Fibroblast of peridontal ligament (primary cell): ENCODE results near the gene TRERF1.

Experiments
- DNase-seq: peaks from one replicate; pipeline ENCODE4 v3.0.0-alpha.2; 2010; ENCODE audit errors: extremely low read depth

TRERF1 gene

DNA sequence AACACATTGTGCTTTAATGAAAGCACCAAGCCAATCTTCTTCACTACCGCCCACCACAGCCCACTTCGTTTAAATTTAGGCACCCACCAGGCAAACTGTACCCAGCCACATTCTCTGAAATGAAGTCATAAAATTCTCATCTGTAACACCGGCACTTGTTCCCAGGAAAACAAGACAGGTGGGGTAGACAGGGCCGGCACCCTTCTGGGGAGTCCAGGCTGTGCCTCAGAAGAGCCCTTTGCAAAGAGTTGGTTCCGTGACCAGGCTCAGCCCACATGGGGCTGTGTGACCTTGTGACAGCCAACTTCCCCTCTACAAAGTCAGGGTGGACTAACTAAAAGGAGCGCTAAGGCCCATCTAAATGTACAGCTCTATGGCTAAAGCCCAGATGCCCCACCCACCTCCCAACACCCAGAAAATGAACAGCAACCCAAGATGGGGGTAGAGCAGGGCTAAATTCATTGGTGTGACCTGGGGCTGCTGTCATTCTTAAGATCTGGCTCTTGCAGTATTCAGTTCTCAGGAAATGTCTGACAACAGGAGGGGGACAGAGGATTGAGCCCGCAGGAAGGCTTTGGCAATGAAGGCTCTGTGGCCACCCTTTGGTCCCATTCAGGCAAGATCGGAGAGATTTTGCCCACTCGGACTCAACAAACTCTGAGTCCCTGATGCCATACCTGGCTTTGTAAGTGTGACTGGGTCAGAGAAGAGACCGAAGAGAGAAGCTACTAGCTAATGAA, 56.7 kb downstream of the TRERF1 start:
- no peak for DNase-seq

DNA sequence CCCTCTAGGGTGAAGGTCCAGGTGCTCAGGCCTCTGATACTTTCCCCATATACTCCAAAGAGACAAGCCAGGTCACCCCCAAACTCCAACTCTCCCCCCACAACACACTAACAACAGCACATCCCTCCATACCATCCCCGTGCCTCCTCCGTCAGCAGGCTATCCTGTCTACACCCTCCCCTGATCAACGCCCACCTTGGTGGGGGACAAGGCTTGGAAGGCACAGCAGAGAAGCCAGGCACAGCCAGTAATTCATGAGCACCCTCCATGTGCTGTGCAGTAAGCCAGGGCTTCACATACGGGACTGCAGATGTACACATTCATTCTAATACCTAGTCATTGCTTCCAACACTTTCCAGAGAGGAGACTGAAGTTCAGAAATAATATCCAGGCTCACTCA, 57.6 kb downstream of the TRERF1 start:
- no peak for DNase-seq

DNA sequence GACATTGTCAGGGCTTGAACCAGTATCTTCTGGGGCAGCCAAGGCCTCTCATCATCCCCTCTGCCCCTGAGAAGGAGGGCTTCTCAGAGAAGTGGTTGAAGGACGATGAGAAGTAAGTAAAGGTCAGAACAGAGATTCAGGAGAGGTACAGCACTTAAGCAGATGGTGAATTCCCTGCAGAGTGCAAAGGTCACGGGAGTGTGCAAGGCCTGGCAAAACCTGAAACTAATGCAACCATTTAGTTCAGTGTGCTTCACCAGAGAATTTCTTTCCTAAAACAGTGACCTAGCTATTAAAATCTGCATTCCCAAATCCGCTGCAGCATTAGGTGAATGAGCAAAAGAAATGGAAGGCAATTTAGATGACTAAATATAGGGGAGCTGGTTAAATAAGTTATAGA, 58.4 kb downstream of the TRERF1 start:
- no peak for DNase-seq

DNA sequence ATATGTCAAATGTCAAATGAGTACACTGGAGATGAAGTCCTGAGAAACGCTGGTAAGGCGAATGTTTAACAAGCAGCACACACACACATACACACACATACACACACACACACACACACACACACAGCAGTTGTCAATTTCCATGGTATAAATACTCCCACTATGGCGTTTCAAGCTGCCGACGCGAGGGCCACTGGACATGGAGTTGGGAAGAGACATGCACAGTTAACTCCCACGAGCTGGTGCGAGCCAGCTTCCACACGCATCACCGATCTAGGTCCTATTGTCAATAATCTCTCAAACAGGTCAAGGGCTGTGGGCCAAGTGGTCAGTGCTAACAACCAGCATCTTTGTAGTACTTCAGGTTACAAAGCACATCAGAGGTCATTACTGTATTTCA, 58.9 kb downstream of the TRERF1 start:
- DNase-seq, result no peak

DNA sequence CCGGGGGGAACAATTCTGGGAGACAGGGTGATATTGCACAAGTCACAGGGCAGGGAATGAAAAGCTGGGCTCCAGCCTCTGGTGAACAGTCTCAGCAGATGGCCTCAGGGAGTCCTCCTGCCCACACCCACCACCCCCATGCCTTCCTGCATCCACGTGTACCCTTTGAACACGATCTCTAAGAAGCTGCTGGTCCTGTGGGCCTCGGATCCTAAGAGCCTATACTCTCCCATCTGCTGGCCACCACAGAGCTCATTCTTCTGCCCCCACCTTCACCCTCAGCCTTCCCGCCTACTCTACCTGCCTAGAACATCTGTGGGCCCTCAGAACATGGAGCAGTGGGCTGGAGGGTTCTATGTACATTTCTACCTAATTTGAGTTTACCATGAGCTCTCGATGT, 60.3 kb downstream of the TRERF1 start:
- no peak for DNase-seq

DNA sequence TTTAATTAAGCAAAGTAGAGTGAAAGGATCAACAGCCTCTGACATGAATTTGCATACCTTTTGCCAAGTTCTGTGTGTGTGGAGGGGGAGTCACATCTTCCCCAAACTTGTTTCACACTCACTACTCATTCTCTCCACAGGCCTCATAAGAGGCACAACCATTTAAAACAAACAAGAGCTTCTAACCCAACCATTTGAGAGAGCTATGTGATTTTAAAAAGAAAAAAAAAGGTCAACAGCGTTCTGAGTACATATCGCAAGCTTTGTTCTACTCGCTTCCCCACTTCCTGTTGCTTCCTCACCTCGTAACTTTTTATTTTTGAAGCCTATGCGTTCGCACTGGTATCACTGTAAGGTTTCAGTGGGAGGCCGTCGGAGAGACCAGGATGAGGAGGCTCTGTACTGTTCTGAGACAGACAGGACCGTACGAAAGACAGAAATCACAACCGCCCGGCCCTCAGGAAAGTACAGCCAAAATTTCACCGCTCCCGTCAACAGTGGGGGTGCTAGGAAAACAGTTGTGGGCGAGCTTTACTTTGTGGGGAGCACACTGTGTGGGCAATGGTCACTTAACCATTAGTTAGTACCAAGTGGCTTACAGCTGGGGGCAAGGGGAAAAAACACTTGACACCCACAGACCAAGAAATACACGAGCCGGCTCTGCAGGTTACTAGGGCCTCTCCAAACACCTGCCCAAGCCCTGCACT, 61.3 kb downstream of the TRERF1 start:
- DNase-seq, result no peak

DNA sequence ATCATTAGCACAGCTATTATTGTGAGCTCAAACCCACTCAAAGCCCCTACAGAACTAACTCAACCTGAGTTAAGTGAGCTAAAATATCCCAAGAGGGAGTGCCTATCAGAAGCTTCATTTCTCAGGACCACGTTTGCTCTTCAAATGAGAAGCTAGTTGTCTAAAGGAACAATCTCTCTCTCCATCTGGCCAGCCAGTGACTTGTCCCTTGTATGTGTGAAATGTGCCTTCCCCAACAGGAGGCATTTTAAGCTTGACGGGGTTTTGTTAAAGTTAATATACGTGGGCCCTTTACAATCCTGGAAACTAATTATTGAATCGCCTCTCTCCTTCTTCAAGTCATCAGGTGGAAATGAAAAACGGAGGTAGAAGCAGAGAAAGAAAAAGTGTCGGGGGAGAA, 62.0 kb downstream of the TRERF1 start:
- no peak for DNase-seq

DNA sequence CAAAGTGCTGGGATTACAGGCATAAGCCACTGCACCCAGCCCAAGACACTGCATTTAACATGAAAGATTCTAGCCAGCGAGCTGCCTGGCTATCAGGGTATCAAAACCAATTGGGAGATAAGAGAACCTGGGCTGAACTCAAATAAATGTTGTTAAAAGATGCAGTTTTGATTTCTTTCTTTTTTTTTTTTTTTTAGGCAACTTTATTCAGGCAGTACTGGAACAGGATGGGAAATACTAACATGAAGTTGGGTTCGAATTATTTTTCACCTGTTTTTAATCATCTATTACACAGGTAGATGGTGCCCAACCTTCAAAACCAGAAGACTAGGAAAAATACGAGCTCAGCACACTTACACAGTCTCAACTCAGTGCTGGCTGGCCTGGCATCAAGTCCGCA, 63.7 kb downstream of the TRERF1 start:
- DNase-seq, result no peak

DNA sequence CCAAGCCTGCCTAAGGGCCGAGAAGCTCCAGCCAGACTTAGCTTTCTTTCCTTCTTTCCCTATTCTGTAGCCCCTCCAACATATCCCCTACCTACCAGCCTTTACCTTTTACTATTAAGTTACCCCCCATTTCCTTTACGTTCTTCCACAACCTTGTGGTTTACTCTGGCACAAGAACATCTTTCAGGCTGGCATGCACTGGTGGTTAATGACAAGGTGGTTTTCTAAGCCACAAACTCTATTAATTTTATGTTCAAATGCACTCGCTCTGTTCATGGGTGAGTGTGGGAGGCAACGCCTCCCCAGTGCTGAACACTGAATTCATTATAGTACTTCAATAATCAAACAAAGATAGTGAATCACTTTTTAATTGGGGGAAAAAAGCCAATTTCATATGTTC, 64.4 kb downstream of the TRERF1 start:
- DNase-seq, result no peak

DNA sequence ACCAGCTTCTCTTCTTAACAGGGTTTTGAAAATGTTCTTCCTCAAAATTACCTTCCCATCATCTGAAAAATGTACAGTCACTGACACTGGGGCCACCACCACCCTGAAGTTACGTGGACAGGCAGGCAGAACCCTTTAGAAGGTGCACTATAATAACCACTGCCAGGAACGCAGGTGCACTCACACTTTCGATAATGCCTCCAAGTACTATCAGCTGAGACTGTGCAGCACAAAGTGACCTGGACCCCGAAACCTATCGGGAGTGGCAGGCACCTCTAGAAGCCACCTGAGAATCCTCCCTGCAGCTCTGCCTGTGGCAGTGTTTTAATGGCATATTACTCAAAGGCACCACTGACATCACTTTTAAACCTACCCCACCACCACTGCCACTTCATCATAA, 66.4 kb downstream of the TRERF1 start:
- DNase-seq, result no peak

DNA sequence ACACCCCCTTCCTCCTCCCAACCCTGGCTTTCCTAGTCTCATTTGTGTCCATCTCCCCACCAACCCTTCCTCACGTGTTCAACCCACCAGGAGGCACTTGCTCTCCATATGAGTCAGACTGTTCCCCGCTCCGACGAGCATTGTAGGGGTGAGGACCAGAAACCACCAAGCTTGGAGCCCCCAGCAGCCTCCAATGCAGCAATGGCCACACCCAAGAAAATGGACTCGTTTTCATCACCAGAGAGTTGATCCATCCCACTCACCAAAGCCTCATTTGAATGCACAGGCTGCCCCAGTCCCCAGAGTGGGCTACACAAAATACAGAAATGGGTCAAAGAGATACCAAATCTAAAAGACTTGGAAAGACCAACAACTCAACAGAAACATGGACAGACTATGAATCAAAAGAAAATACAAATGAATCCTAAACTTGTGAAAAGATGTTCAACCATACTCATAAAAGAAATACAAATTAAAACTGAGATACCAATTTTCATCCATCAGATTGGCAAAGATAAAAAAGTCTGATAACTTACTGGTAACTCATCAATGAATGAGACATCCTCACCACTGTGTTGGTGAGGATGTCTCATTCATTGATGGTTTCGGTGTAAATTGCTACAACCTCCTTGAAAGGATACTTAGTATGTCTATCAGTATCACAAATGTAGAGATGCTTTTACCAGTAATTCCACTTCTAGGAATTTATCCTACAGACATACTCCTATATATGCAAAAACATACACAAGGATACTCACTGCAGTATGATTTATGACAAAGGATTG, 68.1 kb downstream of the TRERF1 start:
- DNase-seq, result no peak

DNA sequence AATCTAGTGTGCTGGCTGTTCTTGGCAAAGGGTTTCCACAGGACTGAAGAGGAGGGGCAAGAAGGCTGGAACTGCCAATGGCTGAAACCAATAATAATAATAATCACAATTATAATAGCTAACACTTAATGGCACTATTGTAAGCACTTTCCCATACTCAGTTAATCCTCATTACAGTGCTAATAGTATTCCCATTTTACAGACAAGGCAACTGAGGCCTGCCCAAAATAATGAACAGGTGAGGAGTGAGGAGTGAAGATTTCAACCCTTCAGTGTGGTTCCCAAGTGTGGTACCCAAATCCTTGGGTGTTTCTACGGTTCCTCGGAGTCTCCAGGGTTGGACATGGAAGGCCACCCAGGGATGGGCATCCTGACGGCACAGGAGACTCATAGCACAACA, 69.9 kb downstream of the TRERF1 start:
- no peak for DNase-seq

DNA sequence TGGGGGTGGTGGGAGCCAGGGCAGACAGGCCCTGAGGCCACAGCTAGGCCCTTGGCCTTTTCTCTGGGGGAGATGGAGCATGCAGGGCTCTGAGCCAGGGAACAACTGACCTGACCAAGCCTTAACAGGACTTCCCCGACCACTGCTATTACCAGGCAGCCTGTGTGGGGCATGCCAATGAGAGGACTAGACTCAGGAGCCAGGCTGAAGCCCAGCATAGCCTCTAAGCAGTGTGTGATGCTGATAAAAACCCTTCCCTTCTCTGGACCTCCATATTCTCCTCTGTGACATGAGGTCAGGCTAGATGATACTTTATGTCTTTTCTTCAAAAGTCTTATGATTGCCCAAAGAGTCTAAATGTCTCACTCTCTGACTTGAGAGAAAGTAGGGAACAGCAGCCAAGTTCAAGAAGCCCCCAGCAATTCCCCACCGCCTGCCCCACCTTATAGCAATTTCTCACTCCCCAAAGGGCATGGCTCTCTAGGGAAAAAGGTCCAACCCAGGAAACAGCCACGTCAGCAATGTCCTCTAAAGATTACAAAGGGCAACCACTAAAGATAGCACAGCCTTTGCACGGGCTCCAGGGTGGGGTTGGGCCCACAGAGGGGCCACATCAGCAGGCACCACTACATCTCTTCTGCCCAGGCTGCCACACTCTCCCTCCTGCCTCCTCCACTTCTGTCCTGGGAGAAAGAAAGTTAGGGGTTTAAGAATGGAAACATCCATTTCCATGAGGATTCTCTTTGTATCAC, 71.3 kb downstream of the TRERF1 start:
- no peak for DNase-seq

DNA sequence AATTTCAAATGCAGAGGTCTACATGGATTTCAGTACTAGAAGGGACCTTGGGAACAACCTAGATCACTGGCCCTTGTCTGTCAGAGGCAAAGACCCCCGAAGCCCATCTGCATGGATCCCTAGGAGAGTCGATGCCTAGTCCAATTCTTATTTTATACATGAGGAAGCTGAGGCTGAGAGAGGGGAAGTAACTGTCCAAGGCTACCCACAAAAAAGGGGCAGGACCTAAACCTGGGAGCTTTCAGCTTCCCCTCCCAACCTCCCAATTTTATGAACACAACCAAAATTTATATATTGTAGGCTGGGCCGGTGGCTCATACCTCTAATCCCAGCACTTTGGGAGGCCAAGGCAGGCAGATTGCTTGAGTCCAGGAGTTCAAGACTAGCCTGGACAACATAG, 73.2 kb downstream of the TRERF1 start:
- DNase-seq, result no peak

DNA sequence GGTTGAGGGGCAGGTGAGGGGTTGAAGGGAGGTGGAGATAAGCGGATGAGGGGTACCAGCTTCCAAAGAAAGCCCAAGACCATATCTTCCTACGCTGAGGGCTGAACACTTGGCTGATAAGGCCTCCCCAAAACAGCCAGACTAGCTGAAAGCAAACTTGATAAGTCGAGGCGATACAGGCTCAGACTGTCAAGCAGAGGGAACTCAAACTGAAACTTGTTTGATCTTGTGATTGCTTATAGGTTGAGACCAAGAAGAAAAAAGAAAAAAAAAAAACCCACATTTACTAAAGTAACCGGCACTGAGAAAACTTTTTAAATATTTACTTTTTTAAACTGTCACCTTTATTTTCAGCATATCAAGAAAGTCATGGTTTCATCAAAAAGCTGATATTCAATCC, 73.6 kb downstream of the TRERF1 start:
- no peak for DNase-seq

DNA sequence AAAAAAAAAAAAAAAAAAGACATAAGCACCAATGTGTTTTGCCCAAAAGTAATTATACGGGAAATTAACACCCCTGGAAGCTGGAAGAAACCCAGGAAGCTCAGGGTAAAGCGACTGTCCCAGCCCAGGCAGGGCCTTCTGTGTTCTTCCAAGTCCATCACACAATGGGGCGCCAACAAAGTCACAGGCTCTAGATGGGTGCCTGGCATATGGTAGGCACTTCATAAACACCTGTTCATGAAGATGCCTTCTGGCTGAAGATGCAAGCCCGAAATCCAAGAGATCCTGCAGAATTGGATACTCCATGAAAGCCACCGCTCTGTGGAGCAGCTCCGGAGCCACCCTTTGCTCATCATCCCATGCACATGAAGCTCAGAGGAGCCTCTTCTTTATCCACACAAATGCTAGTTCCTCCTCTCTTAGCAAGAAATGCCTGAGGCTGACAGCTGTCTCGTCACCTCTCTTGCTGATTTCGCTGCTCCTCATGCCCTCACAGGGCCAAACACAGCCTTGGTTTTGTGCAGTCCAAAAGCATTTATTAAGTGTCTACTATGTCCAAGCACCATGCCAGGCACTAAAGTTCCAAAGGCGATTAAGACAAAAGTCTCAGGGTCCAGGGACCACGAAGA, 76.6 kb downstream of the TRERF1 start:
- no peak for DNase-seq

DNA sequence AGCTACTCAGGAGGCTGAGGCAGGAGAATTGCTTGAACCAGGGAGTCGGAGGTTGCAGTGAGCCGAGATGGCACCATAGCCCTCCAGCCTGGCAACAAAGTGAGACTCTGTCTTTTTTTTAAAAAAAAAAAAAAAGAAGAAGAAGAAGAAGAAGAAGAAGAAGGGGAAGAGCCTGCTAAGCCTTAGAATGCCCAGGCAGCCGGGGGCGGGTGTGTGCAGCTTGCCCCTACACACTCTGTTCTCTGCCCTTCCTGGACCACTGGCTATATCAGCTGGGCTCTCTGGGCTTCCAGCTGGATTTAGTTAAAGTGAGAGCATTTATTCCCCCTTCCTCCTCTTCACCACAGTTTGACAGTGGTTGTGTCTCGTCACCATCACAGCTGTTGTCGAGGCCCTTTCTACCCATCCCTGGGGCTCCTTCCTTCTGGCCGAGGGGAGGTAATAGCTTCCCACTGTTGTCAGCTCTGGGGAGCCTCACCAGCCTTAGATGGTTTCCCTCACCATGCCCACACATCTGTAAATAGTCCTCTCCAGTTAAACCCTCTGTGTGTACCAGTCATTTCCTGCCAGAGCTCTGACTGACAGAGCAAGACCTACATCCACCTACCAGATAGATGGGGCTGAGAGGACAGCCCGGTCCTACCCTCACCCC, 77.6 kb downstream of the TRERF1 start:
- DNase-seq, result no peak

DNA sequence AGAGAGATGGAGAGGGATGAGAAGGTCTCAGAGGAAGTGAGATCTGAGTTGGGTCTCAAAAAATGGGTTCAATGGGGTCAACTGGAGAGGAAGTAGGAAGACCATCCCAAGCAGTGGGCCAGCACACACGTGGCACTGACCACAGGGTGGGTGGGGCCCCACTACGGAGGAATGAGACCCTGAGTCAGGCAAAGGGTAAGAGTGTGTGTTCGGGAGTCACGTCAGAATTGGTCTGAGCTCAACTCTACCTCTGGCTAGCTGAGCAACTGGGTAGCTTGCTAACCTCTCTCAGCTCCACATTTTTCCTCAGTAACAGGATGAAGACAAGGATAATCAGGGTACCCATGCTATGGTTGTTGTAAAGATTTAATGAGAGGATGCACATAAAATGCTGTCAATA, 79.0 kb downstream of the TRERF1 start:
- no peak for DNase-seq

DNA sequence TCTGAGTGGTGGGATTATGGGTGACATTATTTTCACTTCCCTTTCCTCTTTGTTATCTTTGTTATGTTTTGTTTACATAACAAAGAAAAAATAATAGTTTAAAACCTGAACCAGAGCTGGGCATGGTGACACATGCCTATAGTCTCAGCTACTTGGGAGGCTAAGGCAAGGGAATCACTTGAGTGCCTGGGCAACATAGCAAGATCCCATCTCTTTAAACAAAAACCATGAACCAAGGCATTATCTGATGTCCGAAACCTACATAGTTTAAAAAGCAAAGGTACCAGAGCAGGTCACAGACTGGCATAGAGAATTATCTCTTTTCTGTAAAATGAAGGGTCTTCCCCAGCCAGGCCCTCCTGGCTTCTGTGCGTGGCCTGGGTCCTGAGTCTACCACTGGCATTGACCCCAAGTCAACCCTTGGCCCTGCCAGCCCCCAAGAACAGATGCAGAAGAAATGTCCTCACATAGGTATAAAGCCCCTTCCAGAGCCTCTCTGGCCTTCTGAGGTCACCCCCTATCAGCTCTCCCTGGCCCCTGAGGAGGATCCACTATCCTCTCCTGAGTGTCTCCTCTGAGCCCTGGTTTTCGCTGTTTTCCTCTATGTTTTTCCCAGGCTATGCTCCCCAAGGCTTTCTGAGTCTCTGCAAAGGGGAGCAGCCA, 81.3 kb downstream of the TRERF1 start:
- no peak for DNase-seq

DNA sequence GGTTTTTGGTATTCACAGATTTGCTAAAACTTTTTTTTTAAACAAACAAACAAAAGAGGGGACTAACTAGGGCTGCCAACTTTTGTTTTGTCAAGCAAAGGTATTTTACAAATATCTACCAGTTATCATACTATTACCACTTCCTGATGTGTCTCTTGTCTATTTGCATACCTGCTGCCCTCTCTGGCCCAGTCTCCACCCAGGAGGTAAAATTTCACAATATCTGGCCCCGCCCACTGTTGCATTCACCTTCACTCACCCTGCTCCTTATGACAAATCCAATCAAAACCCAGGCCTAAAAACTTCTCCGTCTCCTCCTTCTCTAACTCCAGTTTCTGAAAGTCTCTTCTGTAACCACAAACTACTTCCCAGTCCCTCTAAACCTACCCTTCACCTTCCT, 82.2 kb downstream of the TRERF1 start:
- DNase-seq, result no peak

DNA sequence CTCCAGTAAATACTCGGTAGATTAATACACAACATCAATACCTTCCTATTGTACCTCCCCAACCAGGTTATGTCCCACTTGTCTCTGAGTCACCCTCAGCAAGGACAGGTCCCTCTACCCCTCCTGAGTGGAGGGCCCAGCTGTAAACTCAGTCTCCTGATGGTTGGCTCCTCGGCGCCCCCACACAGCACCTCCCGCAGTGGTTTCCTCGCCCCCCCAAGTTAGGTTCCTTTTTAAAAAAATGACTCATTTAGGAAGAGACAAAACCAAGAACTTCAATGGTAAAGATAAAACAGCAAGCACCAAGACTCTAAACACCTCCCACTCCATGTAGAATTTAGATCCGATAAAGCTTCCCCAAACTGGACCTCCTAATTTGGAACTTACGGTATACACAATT, 83.5 kb downstream of the TRERF1 start:
- DNase-seq, result no peak
